Spleen (tissue), 11 donors: ENCODE results near the gene CPE. TPM values are rescaled to one million over a fixed set of nuclear protein-coding genes. Genes with fewer than 3 reads are reported as not detected.

Experiments used
- DNase-seq: peaks from one replicate; pipeline ENCODE4 v3.0.0-alpha.2; 2020
- H3K27ac ChIP-seq, 8 donors: fragments of 200-600 bp; sonication (generic) in 7 of 8; 1 replicate in 4 of 8; 2 replicates in 4 of 8; pipeline versions ENCODE4 v1.5.0 to v1.8.0; 2016 to 2021; ENCODE audit warnings: inconsistent platforms in 4 of 8, mild to moderate bottlenecking in 4 of 8, moderate library complexity in 1 of 8
- H3K27me3 ChIP-seq, 7 donors: fragments of 200-600 bp; sonication (generic) in 6 of 7; replicated peaks in 1 of 7; 1 replicate in 4 of 7; 2 replicates in 3 of 7; pipeline versions ENCODE4 v1.5.0 to v1.8.0; 2016 to 2021; ENCODE audit warnings: inconsistent platforms in 3 of 7, mild to moderate bottlenecking in 1 of 7
- H3K36me3 ChIP-seq, 6 donors: fragments of 200-600 bp; sonication (generic) in 5 of 6; 1 replicate in 4 of 6; 2 replicates in 2 of 6; pipeline versions ENCODE4 v1.5.0 to v1.8.0; 2016 to 2021; ENCODE audit warnings: inconsistent platforms in 2 of 6
- H3K4me1 ChIP-seq, 6 donors: fragments of 200-600 bp; sonication (generic) in 5 of 6; 1 replicate in 3 of 6; 2 replicates in 3 of 6; pipeline versions ENCODE4 v1.5.0 to v1.8.0; 2016 to 2021; ENCODE audit warnings: inconsistent platforms in 3 of 6
- H3K4me3 ChIP-seq, 8 donors: fragments of 200-600 bp; sonication (generic) in 7 of 8; 1 replicate in 4 of 8; 2 replicates in 4 of 8; pipeline versions ENCODE4 v1.5.0 to v1.8.0; 2016 to 2021; ENCODE audit warnings: inconsistent platforms in 4 of 8, mild to moderate bottlenecking in 4 of 8, moderate library complexity in 2 of 8
- H3K9me3 ChIP-seq, 8 donors: fragments of 200-600 bp; sonication (generic) in 7 of 8; 1 replicate in 4 of 8; 2 replicates in 4 of 8; pipeline versions ENCODE4 v1.5.0 to v1.8.0; 2016 to 2021; ENCODE audit warnings: inconsistent platforms in 4 of 8
- POLR2A ChIP-seq, 3 donors: fragments of 450-650 bp; IDR thresholded peaks; one replicate each; pipeline ENCODE4 v1.5.1; 2017; ENCODE audit warnings: antibody characterized with exemption in 3 of 3, mild to moderate bottlenecking in 1 of 3
- POLR2AphosphoS5 ChIP-seq, 3 donors: sonication (generic); formaldehyde crosslinking; IDR thresholded peaks; one replicate each; pipeline ENCODE4 v1.5.1; 2017; ENCODE audit warnings: antibody characterized with exemption in 3 of 3
- WGBS, 5 donors: extraction: QIAGEN DNeasy Blood & Tissue Kit in 3 of 5; methylation state at CpG; one replicate each; pipeline versions ENCODE4 v1.1.5 to v1.1.7; 2013 to 2018; 5-methylcytosine and 5-hydroxymethylcytosine counted together
- intact Hi-C: fragments of 100-400 bp; cut with DNase I; formaldehyde crosslinking; loops from one replicate; pipeline ENCODE4 v1.15.0; 2023; ENCODE audit warnings: low total_unique reads
- polyA plus RNA-seq, 3 donors: library from polyadenylated mRNA; stranded (reverse); fragments of 200-250 nt; gene quantifications; one replicate each; pipeline ENCODE4 v1.2.1, GENCODE V29; 2013
- total RNA-seq, 7 donors: library from RNA; depleted of rRNA in 3 of 7; stranded (reverse); fragments of >200 nt in 3 of 7; fragmentation: NEBNext Ultra II Directional in 4 of 7; extraction: Animal tissue kit (Norgen Biotek cat#: 25700) in 4 of 7; gene quantifications; one replicate each; pipeline versions ENCODE4 v1.1.0 to v1.2.1, GENCODE V29; 2016 to 2021
- TF ChIP-seq, protein P1 (sequence below), 11 experiments: fragments of 200-600 bp in 7 of 11; fragments of 450-650 bp in 4 of 11; sonication (generic) in 4 of 11; IDR thresholded peaks in 8 of 11; conservative IDR thresholded peaks in 3 of 11; 1 replicate in 7 of 11; 2 replicates in 4 of 11; pipeline versions ENCODE4 v1.4.0 to v1.8.0; 2016 to 2021; ENCODE audit warnings: antibody characterized with exemption in 11 of 11, inconsistent platforms in 4 of 11, mild to moderate bottlenecking in 1 of 11
- donor health status: healthy with polysubstance abuse.
- donor health status: DM: no; HTN: no; CAD: no; lungs with moderate emphysema.
- donor health status: DM: no; HTN: no; CAD: no.
- donor health status: Bipolar disorder and iron deficiency.
- donor health status: healthy.
- donor health status: DM: no; HTN: no; CAD: no.
- donor health status: DM: yes; HTN: yes; CAD: no.

The CPE gene
- total and polyA plus RNA-seq, 10 donors, result 1.5 to 9.8 (median 6.2) TPM

DNA sequence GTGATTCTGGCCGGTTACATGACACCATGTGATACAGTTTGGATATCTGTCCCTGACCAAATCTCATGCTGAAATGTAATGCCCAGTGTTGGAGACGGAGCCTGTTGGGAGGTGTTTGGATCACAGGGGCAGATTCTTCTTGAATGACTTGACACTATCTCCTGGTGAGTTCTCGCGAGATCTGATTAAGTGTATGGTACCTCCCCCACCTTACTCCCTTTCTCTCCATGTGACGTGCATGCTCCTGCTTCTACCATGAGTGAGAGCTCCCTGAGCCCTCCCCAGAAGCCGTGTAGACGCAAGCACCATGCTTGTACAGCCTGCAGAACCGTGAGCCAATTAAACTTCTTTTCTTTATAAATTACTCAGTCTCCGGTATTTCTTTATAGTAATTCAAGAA is 23.6 kb downstream of the CPE start:
- WGBS, 5 donors, result 84 to 96% (median 87%) methylated on average over 9 of the region's 9 CpGs
- Histone ChIP-seq H3K9me3 (no peaks in the 10 kb centered on the region), H3K27ac (no peak overlapping the region), H3K4me3 (no peak overlapping the region), H3K4me1 (no peaks in the 10 kb centered on the region), H3K27me3 (no peaks in the 10 kb centered on the region), H3K36me3 (no peaks in the 10 kb centered on the region)
- TF ChIP-seq, protein P1, sequence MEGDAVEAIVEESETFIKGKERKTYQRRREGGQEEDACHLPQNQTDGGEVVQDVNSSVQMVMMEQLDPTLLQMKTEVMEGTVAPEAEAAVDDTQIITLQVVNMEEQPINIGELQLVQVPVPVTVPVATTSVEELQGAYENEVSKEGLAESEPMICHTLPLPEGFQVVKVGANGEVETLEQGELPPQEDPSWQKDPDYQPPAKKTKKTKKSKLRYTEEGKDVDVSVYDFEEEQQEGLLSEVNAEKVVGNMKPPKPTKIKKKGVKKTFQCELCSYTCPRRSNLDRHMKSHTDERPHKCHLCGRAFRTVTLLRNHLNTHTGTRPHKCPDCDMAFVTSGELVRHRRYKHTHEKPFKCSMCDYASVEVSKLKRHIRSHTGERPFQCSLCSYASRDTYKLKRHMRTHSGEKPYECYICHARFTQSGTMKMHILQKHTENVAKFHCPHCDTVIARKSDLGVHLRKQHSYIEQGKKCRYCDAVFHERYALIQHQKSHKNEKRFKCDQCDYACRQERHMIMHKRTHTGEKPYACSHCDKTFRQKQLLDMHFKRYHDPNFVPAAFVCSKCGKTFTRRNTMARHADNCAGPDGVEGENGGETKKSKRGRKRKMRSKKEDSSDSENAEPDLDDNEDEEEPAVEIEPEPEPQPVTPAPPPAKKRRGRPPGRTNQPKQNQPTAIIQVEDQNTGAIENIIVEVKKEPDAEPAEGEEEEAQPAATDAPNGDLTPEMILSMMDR (IDR thresholded peaks at IDR 0.05 in 8 of 11, conservative IDR thresholded peaks at IDR 0.05 in 3 of 11), result no peak
- no peak for TF ChIP-seq POLR2A (IDR thresholded peaks at IDR 0.05)
- TF ChIP-seq POLR2AphosphoS5 (IDR thresholded peaks at IDR 0.05), result no peak
- intact Hi-C loops, result no loop called here
- no peak for DNase-seq

DNA sequence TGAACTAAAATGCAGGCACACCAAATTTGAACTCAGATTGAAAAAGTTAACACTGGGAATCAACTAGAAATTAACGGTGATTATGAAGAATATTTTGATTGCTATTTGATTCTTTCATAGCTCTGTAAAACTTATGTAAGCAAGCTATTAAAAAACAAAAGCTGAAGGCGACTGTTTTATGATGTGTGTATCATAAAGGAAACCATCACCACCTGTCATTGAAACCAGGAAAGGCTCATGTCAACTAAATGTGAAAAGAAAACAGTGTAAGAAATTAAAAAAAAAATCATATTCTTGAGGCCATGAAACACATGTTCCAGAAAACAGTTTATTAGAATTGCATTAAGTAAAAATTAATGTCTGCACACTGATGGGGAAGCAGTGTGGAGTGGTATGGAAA is 24.2 kb downstream of the CPE start:
- H3K9me3 ChIP-seq, result no peaks in the 10 kb centered on the region
- no peak overlapping the region for H3K27ac ChIP-seq
- H3K4me1 ChIP-seq, result no peaks in the 10 kb centered on the region
- no peaks in the 10 kb centered on the region for H3K27me3 ChIP-seq
- WGBS, 5 donors, result 76 to 90% (median 83%) methylated on average over 2 of the region's 2 CpGs
- no peak for DNase-seq
- TF ChIP-seq POLR2AphosphoS5 (IDR thresholded peaks at IDR 0.05), result no peak
- TF ChIP-seq POLR2A (IDR thresholded peaks at IDR 0.05), result no peak
- TF ChIP-seq, protein P1 (IDR thresholded peaks at IDR 0.05 in 8 of 11, conservative IDR thresholded peaks at IDR 0.05 in 3 of 11), result no peak
- intact Hi-C loops, result no loop called here
- H3K4me3 ChIP-seq, result no peak overlapping the region
- no peaks in the 10 kb centered on the region for H3K36me3 ChIP-seq

DNA sequence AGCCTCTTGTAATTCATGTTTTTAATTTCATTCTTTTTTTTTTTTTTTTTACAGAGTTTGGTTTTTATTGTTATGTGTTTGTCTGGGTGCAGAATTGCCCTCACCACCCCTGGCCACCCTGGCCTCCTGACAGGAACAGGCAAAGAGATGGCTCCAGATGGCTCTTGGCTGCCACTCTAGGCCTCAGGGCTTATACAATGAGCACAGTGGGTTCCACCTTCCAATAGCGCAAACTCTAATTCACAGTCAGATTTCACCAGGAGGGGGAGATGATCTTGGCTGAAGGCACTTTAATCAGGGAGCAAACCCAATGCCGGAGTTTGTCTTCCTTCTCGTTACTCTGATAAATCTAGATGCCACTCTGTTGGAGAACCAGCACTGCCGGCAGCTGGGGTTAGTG is 24.8 kb downstream of the CPE start:
- H3K4me1 ChIP-seq, result no peaks in the 10 kb centered on the region
- intact Hi-C loops, result no loop called here
- DNase-seq, result no peak
- H3K36me3 ChIP-seq, result no peaks in the 10 kb centered on the region
- whole genome bisulfite sequencing, 5 donors, result 93 to 100% (median 95%) methylated on average over 4 of the region's 4 CpGs
- TF ChIP-seq POLR2A (IDR thresholded peaks at IDR 0.05), result no peak
- TF ChIP-seq, protein P1 (IDR thresholded peaks at IDR 0.05 in 8 of 11, conservative IDR thresholded peaks at IDR 0.05 in 3 of 11), result no peak
- TF ChIP-seq POLR2AphosphoS5 (IDR thresholded peaks at IDR 0.05), result no peak
- H3K9me3 ChIP-seq, result no peaks in the 10 kb centered on the region
- H3K4me3 ChIP-seq, result no peak overlapping the region
- no peaks in the 10 kb centered on the region for H3K27me3 ChIP-seq
- no peak overlapping the region for H3K27ac ChIP-seq

DNA sequence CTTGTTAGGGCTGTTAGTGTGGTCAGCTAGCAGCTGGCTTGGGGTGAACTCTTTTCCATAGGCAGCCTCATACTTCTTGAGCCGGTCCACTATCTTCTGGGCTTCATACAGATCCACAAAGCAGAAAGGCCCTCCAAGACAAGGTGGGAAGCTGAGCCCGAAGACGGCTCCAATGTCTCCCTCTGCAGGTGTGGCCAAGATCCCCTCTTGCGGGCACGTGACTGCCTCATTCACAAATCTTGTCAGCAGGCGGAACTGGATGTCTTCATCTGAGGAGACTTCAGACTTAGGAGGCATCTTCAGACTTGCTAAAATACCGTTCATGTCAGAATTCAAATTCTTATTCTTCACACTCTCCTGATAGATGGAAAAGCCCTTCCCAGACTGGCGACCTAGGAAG is 25.3 kb downstream of the CPE start:
- TF ChIP-seq, protein P1 (IDR thresholded peaks at IDR 0.05 in 8 of 11, conservative IDR thresholded peaks at IDR 0.05 in 3 of 11), result no peak
- TF ChIP-seq POLR2AphosphoS5 (IDR thresholded peaks at IDR 0.05), result no peak
- no peak for DNase-seq
- H3K27me3 ChIP-seq, result no peaks in the 10 kb centered on the region
- no peaks in the 10 kb centered on the region for H3K36me3 ChIP-seq
- WGBS, 5 donors, result 88 to 97% (median 94%) methylated on average over 8 of the region's 8 CpGs
- no peak overlapping the region for H3K4me3 ChIP-seq
- no peaks in the 10 kb centered on the region for H3K4me1 ChIP-seq
- intact Hi-C loops, result no loop called here
- H3K27ac ChIP-seq, result no peak overlapping the region
- no peaks in the 10 kb centered on the region for H3K9me3 ChIP-seq
